Uterus (tissue), 4 donors: Measurements from ENCODE around the gene SPOCK1. TPM values are rescaled to one million over a fixed set of nuclear protein-coding genes. Genes with fewer than 3 reads are reported as not detected.

ENCODE experiments used
- DNase-seq, 2 donors: peaks; one replicate each; pipeline ENCODE4 v3.0.0-alpha.2; 2019 to 2020
- H3K27ac ChIP-seq, 2 donors: fragments of 200-600 bp; sonication (generic); 1 replicate in 1 of 2; 2 replicates in 1 of 2; pipeline ENCODE4 v1.5.1; 2016 to 2018
- H3K27me3 ChIP-seq, 2 donors: fragments of 200-600 bp; sonication (generic); one replicate each; pipeline ENCODE4 v1.5.1; 2018 to 2019; ENCODE audit warnings: control low read depth in 1 of 2
- H3K36me3 ChIP-seq, 2 donors: fragments of 200-600 bp; sonication (generic); one replicate each; pipeline ENCODE4 v1.5.1; 2019; ENCODE audit warnings: control low read depth in 1 of 2
- H3K4me1 ChIP-seq, 2 donors: fragments of 200-600 bp; sonication (generic); one replicate each; pipeline ENCODE4 v1.5.1; 2018 to 2019; ENCODE audit warnings: control low read depth in 1 of 2
- H3K4me3 ChIP-seq, 2 donors: fragments of 200-600 bp; sonication (generic); 1 replicate in 1 of 2; 2 replicates in 1 of 2; pipeline ENCODE4 v1.5.1; 2018 to 2019; ENCODE audit warnings: mild to moderate bottlenecking in 1 of 2
- H3K9me3 ChIP-seq, 2 donors: fragments of 200-600 bp; sonication (generic); one replicate each; pipeline ENCODE4 v1.5.1; 2019; ENCODE audit warnings: control low read depth in 1 of 2
- CTCF ChIP-seq, 4 experiments: fragments of 200-600 bp in 2 of 4; fragments of 450-650 bp in 2 of 4; sonication (generic) in 2 of 4; IDR thresholded peaks; one replicate each; pipeline ENCODE4 v1.5.1; 2016 to 2019; ENCODE audit warnings: antibody characterized with exemption in 4 of 4, mild to moderate bottlenecking in 2 of 4, moderate library complexity in 1 of 4
- POLR2A ChIP-seq, 2 donors: fragments of 450-650 bp; IDR thresholded peaks; one replicate each; pipeline ENCODE4 v1.6.1; 2016; ENCODE audit warnings: antibody characterized with exemption in 2 of 2, mild to moderate bottlenecking in 1 of 2, moderate library complexity in 1 of 2
- intact Hi-C: fragments of 100-400 bp; cut with DNase I; formaldehyde crosslinking; loops from one replicate; pipeline ENCODE4 v1.15.1; 2023; ENCODE audit warnings: low total_unique reads
- total RNA-seq, 4 donors: library from RNA; depleted of rRNA in 3 of 4; stranded (reverse); fragments of >200 nt in 3 of 4; gene quantifications; one replicate each; pipeline versions ENCODE4 v1.1.0 to v1.2.4, GENCODE V29; 2014 to 2023
- donor health status: DM: yes; HTN: yes; CAD: no.

SPOCK1 gene
- total RNA-seq, 4 donors from 2014 or later, result 31.8 to 131 (median 45.1) TPM

- Histone ChIP-seq H3K4me1 (no peaks in the 10 kb centered on the region), H3K9me3 (no peaks in the 10 kb centered on the region), H3K27me3 (no peaks in the 10 kb centered on the region), H3K4me3 (no peak overlapping the region), H3K27ac (no peak overlapping the region), H3K36me3 (no peaks in the 10 kb centered on the region)
- TF ChIP-seq POLR2A (IDR thresholded peaks at IDR 0.05), result no peak
- no peak for TF ChIP-seq CTCF (IDR thresholded peaks at IDR 0.05)
- intact Hi-C loops, result no loop called here
- no peak for DNase-seq
These were observed 95.3 kb downstream of the SPOCK1 start for GRCh38 chr5:137403869-137404268.

- Histone ChIP-seq H3K27me3 (no peaks in the 10 kb centered on the region), H3K36me3 (no peaks in the 10 kb centered on the region), H3K4me1 (no peaks in the 10 kb centered on the region), H3K4me3 (no peak overlapping the region), H3K27ac (no peak overlapping the region), H3K9me3 (no peaks in the 10 kb centered on the region)
- DNase-seq, result no peak
- TF ChIP-seq CTCF (IDR thresholded peaks at IDR 0.05) (no peak), POLR2A (IDR thresholded peaks at IDR 0.05) (no peak)
- intact Hi-C loops, result no loop called here
These were observed 96.5 kb downstream of the SPOCK1 start for GRCh38 chr5:137402436-137403187.

GRCh38 chr5:137401946-137402345 is 97.2 kb downstream of the SPOCK1 start:
- no peaks in the 10 kb centered on the region for H3K4me1 ChIP-seq
- no peak overlapping the region for H3K4me3 ChIP-seq
- H3K9me3 ChIP-seq, result no peaks in the 10 kb centered on the region
- no peak for DNase-seq
- no peaks in the 10 kb centered on the region for H3K36me3 ChIP-seq
- H3K27ac ChIP-seq, result no peak overlapping the region
- no peaks in the 10 kb centered on the region for H3K27me3 ChIP-seq
- no peak for TF ChIP-seq POLR2A (IDR thresholded peaks at IDR 0.05)
- no peak for TF ChIP-seq CTCF (IDR thresholded peaks at IDR 0.05)
- intact Hi-C loops, result no loop called here

GRCh38 chr5:137400571-137400970 is 98.6 kb downstream of the SPOCK1 start:
- no peaks in the 10 kb centered on the region for H3K36me3 ChIP-seq
- intact Hi-C loops, result no loop called here
- no peak overlapping the region for H3K4me3 ChIP-seq
- no peaks in the 10 kb centered on the region for H3K27me3 ChIP-seq
- TF ChIP-seq CTCF (IDR thresholded peaks at IDR 0.05) (no peak), POLR2A (IDR thresholded peaks at IDR 0.05) (no peak)
- H3K9me3 ChIP-seq, result no peaks in the 10 kb centered on the region
- H3K27ac ChIP-seq, result no peak overlapping the region
- no peak for DNase-seq
- no peaks in the 10 kb centered on the region for H3K4me1 ChIP-seq

GRCh38 chr5:137399911-137400310 is 99.2 kb downstream of the SPOCK1 start:
- Histone ChIP-seq H3K9me3 (no peaks in the 10 kb centered on the region), H3K27ac (no peak overlapping the region), H3K27me3 (no peaks in the 10 kb centered on the region), H3K4me3 (no peak overlapping the region), H3K4me1 (no peaks in the 10 kb centered on the region), H3K36me3 (no peaks in the 10 kb centered on the region)
- TF ChIP-seq POLR2A (IDR thresholded peaks at IDR 0.05), result no peak
- no peak for TF ChIP-seq CTCF (IDR thresholded peaks at IDR 0.05)
- intact Hi-C loops, result no loop called here
- no peak for DNase-seq
